NCI-H82 treated with DMSO at 0.1 percent for 48 hours (cell line): ENCODE results near the gene BMP2K.
A peak's percentile ranks its signal among the peaks of the same experiment; 100 is the strongest.

Experiments
- DNase-seq: peaks from one replicate; lab custom pipeline; 2025; ENCODE audit not compliant: unreplicated experiment; lab: John Stamatoyannopoulos, UW

BMP2K gene

GRCh38 chr4:78923464-78924312, 147.5 kb downstream of the BMP2K start:
- DNase-seq, result no peak

GRCh38 chr4:78926826-78927225, 150.7 kb downstream of the BMP2K start:
- no peak for DNase-seq

- DNase-seq, result no peak
These were observed 152.7 kb downstream of the BMP2K start for GRCh38 chr4:78928835-78929234.

- no peak for DNase-seq
These were observed 154.0 kb downstream of the BMP2K start for GRCh38 chr4:78930016-78930629.

GRCh38 chr4:78936989-78937388, 160.8 kb downstream of the BMP2K start:
- no peak for DNase-seq

GRCh38 chr4:78937837-78938236, 161.7 kb downstream of the BMP2K start:
- no peak for DNase-seq

- no peak for DNase-seq
These were observed 162.3 kb downstream of the BMP2K start for GRCh38 chr4:78938474-78938867.

- DNase-seq, result peak; percentile 39
These were observed 162.9 kb downstream of the BMP2K start, which contains the start of gene PAQR3 for GRCh38 chr4:78938868-78939666. Gene PAQR3, minus strand, starts transcription at chr4:78939438. Its CDS starts 214 bp downstream, at chr4:78939224.

- no peak for DNase-seq
These were observed 163.5 kb downstream of the BMP2K start for GRCh38 chr4:78939667-78940008.

- DNase-seq, result no peak
These were observed 164.6 kb downstream of the BMP2K start for GRCh38 chr4:78940752-78941151.

- no peak for DNase-seq
These were observed 168.2 kb downstream of the BMP2K start for GRCh38 chr4:78944381-78944780.

- no peak for DNase-seq
These were observed 169.6 kb downstream of the BMP2K start for GRCh38 chr4:78945651-78946179.

GRCh38 chr4:78949735-78950134, 173.6 kb downstream of the BMP2K start:
- DNase-seq, result no peak

- peak; percentile 16 for DNase-seq
These were observed 175.8 kb downstream of the BMP2K start for GRCh38 chr4:78951862-78952472.

- DNase-seq, result no peak
These were observed 177.1 kb downstream of the BMP2K start for GRCh38 chr4:78953231-78953630.

- DNase-seq, result peak; percentile 7
These were observed 177.9 kb downstream of the BMP2K start for GRCh38 chr4:78953769-78954666.

- no peak for DNase-seq
These were observed 180.8 kb downstream of the BMP2K start for GRCh38 chr4:78956975-78957374.

- no peak for DNase-seq
These were observed 184.8 kb downstream of the BMP2K start for GRCh38 chr4:78960926-78961325.
